GM21529 (cell line): ENCODE results near the gene RDM1.
"Not testable (repeated sequence)": the region's sequence is repeated elsewhere in the genome, so short reads cannot be mapped to it uniquely, and the experiment has no call there.

ENCODE experiments used
- ATAC-seq: cut with Tn5 transposase; IDR thresholded peaks from one replicate; pipeline ENCODE4 v1.9.1; 2021; ENCODE audit not compliant: unreplicated experiment

The RDM1 gene

GRCh38 chr17:35930211-35931065 is at the start of gene RDM1:
Gene RDM1, minus strand, starts transcription at chr17:35930773. Its CDS starts 46 bp downstream, at chr17:35930727.
- ATAC-seq = no peak

- ATAC-seq = no peak
Observed at GRCh38 chr17:35978346-35978745, 47.8 kb upstream of the RDM1 start.

- no peak for ATAC-seq
Observed at GRCh38 chr17:35977509-35977908, 46.9 kb upstream of the RDM1 start.

- no peak for ATAC-seq
Observed at GRCh38 chr17:35973333-35974260, 43.0 kb upstream of the RDM1 start.

GRCh38 chr17:35972945-35973332 is 42.4 kb upstream of the RDM1 start:
- ATAC-seq = no peak

GRCh38 chr17:35972535-35972934 is 42.0 kb upstream of the RDM1 start:
- no peak for ATAC-seq

- no peak for ATAC-seq
Observed at GRCh38 chr17:35972066-35972465, 41.5 kb upstream of the RDM1 start.

- no peak for ATAC-seq
Observed at GRCh38 chr17:35969558-35970380, 39.2 kb upstream of the RDM1 start.

- ATAC-seq = no peak
Observed at GRCh38 chr17:35968520-35969054, 38.0 kb upstream of the RDM1 start.

- ATAC-seq = no peak
Observed at GRCh38 chr17:35965272-35965671, 34.7 kb upstream of the RDM1 start.

- ATAC-seq = no peak
Observed at GRCh38 chr17:35963663-35964062, 33.1 kb upstream of the RDM1 start.

- no peak for ATAC-seq
Observed at GRCh38 chr17:35953720-35954119, 23.1 kb upstream of the RDM1 start.

- ATAC-seq = no peak
Observed at GRCh38 chr17:35949401-35949800, 18.8 kb upstream of the RDM1 start.

- ATAC-seq = no peak
Observed at GRCh38 chr17:35948092-35948491, 17.5 kb upstream of the RDM1 start.

- ATAC-seq = no peak
Observed at GRCh38 chr17:35947156-35947585, 16.6 kb upstream of the RDM1 start.

- no peak for ATAC-seq
Observed at GRCh38 chr17:35944151-35944550, 13.6 kb upstream of the RDM1 start.

GRCh38 chr17:35943537-35943936 is 13.0 kb upstream of the RDM1 start, which contains the start of gene LYZL6:
Gene LYZL6, minus strand, starts transcription at chr17:35943713. Its CDS starts 4,357 bp downstream, at chr17:35939356.
- no peak for ATAC-seq

GRCh38 chr17:35942588-35943186 is 12.1 kb upstream of the RDM1 start:
- no peak for ATAC-seq

GRCh38 chr17:35938492-35938891 is 7.9 kb upstream of the RDM1 start:
- ATAC-seq = not testable (repeated sequence)

- ATAC-seq = no peak
Observed at GRCh38 chr17:35936063-35936462, 5.5 kb upstream of the RDM1 start.
